Measurements from ENCODE around the gene TADA1. TPM values are rescaled to one million over a fixed set of nuclear protein-coding genes. Genes with fewer than 3 reads are reported as not detected.
A peak's percentile ranks its signal among the peaks of the same experiment; 100 is the strongest.
"Not testable (repeated sequence)": the region's sequence is repeated elsewhere in the genome, so short reads cannot be mapped to it uniquely, and the experiment has no call there.

Gene TADA1
- total RNA-seq, 1 donor from 2014 or later: 8.9 TPM

DNA sequence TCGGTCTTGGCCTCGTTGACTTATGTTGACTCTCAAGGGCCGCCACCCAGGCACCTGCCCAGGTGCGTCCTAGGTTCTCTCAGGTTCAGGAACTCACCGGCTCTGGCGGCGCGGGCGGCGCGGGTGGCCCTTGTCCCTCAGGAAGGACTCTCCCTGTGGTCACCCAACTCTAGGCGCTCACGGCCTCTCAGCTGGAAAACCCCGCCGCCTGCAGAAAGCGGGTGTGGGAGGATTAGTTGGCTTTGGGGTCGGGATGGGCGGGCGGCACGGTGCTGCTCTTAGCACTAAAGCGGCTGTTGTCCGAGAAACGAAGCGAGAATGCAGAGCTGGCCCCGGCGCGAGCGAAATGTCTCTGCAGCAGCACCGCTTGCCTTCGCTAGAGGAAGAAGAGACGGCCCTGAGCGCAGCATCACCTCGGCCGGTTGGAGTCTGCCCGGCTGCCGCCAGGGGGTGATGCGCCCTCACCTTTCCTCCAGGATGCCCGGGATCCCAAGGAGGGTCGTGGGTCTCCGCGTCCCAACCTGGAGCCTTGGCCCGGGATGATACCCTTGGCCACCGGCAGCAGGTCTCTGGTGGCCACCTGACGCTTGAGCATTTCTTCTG, 8.1 kb upstream of the TADA1 start:
- H3K4me1 Mint-ChIP-seq (ENCODE audit: low read depth): no peaks in the 10 kb centered on the region
- H3K9me3 Mint-ChIP-seq (ENCODE audit: low read depth): no peaks in the 10 kb centered on the region
- H3K4me3 Mint-ChIP-seq (ENCODE audit: unreplicated experiment): no peak overlapping the region
- TF ChIP-seq, protein P1, sequence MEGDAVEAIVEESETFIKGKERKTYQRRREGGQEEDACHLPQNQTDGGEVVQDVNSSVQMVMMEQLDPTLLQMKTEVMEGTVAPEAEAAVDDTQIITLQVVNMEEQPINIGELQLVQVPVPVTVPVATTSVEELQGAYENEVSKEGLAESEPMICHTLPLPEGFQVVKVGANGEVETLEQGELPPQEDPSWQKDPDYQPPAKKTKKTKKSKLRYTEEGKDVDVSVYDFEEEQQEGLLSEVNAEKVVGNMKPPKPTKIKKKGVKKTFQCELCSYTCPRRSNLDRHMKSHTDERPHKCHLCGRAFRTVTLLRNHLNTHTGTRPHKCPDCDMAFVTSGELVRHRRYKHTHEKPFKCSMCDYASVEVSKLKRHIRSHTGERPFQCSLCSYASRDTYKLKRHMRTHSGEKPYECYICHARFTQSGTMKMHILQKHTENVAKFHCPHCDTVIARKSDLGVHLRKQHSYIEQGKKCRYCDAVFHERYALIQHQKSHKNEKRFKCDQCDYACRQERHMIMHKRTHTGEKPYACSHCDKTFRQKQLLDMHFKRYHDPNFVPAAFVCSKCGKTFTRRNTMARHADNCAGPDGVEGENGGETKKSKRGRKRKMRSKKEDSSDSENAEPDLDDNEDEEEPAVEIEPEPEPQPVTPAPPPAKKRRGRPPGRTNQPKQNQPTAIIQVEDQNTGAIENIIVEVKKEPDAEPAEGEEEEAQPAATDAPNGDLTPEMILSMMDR (IDR thresholded peaks at IDR 0.05): peak; percentile 81
- peaks cover 2% of the 10 kb centered on the region for H3K36me3 Mint-ChIP-seq (ENCODE audit: low read depth)
- DNase-seq (ENCODE audit: low spot score): no peak
- no peak overlapping the region for H3K27ac Mint-ChIP-seq (ENCODE audit: unreplicated experiment)
- H3K27me3 Mint-ChIP-seq (ENCODE audit: low read depth): peaks cover 38% of the 10 kb centered on the region

DNA sequence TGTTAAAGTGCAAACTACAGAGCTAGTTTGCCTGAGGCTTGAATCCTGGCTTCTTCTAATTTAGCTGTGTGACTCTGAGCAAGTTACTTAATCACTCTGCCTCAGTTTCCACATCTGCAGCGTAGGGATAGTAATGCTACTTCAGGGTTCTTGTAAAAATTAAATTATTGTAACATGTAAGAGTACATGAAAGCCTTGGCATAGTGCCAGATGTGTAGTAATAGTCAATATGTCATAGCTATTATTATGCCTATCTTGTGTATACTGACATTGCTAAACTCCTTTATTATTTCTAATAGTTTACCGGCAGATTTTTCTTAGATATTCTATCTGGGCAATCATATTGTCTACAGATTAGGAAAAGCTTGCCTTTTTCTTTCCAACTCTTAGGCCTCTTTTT, 6.8 kb upstream of the TADA1 start:
- Mint-ChIP-seq H3K4me1 (ENCODE audit: low read depth) (no peaks in the 10 kb centered on the region), H3K4me3 (ENCODE audit: unreplicated experiment) (no peak overlapping the region), H3K27ac (ENCODE audit: unreplicated experiment) (no peak overlapping the region), H3K27me3 (ENCODE audit: low read depth) (peaks cover 35% of the 10 kb centered on the region), H3K9me3 (ENCODE audit: low read depth) (no peaks in the 10 kb centered on the region), H3K36me3 (ENCODE audit: low read depth) (peaks cover 2% of the 10 kb centered on the region)
- DNase-seq (ENCODE audit: low spot score): no peak
- TF ChIP-seq, protein P1 (IDR thresholded peaks at IDR 0.05): no peak

DNA sequence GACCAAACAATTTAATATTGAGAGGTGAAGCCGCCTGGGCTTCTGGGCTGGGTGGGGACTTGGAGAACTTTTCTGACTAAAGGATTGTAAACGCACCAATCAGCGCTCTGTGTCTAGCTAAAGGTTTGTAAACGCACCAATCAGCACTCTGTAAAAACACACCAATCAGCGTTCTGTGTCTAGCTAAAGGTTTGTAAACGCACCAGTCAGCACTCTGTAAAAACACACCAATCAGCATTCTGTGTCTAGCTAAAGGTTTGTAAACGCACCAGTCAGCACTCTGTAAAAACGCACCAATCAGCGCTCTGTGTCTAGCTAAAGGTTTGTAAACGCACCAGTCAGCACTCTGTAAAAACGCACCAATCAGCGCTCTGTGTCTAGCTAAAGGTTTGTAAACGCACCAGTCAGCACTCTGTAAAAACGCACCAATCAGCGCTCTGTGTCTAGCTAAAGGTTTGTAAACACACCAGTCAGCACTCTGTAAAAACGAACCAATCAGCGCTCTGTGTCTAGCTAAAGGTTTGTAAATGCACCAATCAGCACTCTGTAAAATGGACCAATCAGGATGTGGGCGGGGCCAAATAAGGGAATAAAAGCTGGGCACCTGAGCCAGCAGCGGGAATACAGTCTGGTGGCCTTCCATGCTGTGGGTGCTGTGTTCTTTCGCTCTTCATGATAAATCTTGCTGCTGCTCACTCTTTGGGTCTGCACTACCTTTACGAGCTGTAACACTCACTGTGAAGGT, 2.3 kb upstream of the TADA1 start:
- not testable (repeated sequence) for DNase-seq (ENCODE audit: low spot score); H3K36me3 Mint-ChIP-seq (ENCODE audit: low read depth); H3K9me3 Mint-ChIP-seq (ENCODE audit: low read depth); H3K4me3 Mint-ChIP-seq (ENCODE audit: unreplicated experiment); H3K27me3 Mint-ChIP-seq (ENCODE audit: low read depth); H3K27ac Mint-ChIP-seq (ENCODE audit: unreplicated experiment)
- H3K4me1 Mint-ChIP-seq (ENCODE audit: low read depth): peaks cover 23% of the 10 kb centered on the region

DNA sequence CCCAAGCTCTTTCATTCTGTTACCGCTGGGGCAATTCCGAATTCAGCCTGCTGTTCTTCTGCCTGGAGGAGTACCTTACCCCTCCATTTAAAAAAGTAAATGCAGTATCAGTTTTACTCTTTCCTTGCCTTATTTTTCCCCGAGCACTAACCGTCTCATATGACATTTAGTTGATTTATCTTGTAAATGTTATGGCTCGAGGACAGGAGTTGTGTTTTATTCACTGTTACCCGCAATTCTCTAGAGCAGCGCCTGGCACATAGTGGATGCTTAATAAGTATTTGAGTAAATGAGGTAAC, 425 bp upstream of the TADA1 start:
- no peaks in the 10 kb centered on the region for H3K9me3 Mint-ChIP-seq (ENCODE audit: low read depth)
- peaks cover 2% of the 10 kb centered on the region for H3K36me3 Mint-ChIP-seq (ENCODE audit: low read depth)
- TF ChIP-seq, protein P1 (IDR thresholded peaks at IDR 0.05): peak; percentile 54
- no peak for DNase-seq (ENCODE audit: low spot score)
- H3K4me1 Mint-ChIP-seq (ENCODE audit: low read depth): peaks cover 29% of the 10 kb centered on the region
- peak overlapping the region; percentile 97 for H3K27ac Mint-ChIP-seq (ENCODE audit: unreplicated experiment)
- peaks cover 1% of the 10 kb centered on the region for H3K27me3 Mint-ChIP-seq (ENCODE audit: low read depth)
- peak overlapping the region; percentile 92 for H3K4me3 Mint-ChIP-seq (ENCODE audit: unreplicated experiment)

DNA sequence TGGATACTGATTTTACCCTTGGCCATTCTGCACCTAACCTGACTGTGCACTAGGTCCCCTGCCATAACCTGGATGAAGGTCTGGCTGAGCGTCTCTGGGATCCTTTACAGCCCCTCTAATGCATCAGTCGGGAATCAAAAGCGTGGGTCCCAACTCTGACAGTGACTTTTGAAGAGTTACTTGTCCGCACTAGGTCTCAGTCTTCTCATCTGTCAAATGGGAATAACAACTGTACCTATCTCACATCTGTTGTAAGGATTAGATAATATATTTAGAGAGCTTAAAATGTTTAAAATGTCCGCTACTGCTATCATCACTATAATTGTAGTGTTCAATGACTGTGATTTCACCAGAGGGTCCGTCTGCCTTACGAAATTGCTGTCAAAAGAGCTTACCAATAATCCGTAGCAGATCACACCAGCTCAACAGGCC, 746 bp downstream of the TADA1 start:
- Mint-ChIP-seq H3K4me3 (ENCODE audit: unreplicated experiment) (peak overlapping the region; percentile 92), H3K27me3 (ENCODE audit: low read depth) (no peaks in the 10 kb centered on the region), H3K27ac (ENCODE audit: unreplicated experiment) (peak overlapping the region; percentile 79), H3K4me1 (ENCODE audit: low read depth) (peaks cover 36% of the 10 kb centered on the region), H3K9me3 (ENCODE audit: low read depth) (no peaks in the 10 kb centered on the region), H3K36me3 (ENCODE audit: low read depth) (peaks cover 2% of the 10 kb centered on the region)
- TF ChIP-seq, protein P1 (IDR thresholded peaks at IDR 0.05): no peak
- DNase-seq (ENCODE audit: low spot score): no peak

DNA sequence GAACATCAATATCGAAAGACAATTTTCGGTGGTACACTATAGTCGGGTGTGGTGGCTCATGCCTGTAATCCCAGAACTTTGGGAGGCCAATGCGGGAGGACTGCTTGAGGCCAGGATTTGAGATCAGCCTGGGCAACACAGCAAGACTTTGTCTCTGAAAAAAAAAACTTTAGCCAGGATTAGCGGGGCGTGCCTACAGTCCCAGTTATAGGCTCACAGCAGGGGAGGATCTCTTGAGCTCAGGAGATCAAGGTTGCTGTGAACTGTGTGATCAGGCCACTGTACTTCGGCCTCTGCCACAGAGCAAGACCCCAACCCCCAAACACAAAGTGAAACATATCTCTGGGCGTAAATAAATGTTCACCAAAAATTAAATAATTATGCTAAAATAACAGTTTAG, 1.6 kb downstream of the TADA1 start:
- no peak overlapping the region for H3K4me3 Mint-ChIP-seq (ENCODE audit: unreplicated experiment)
- peaks cover 2% of the 10 kb centered on the region for H3K36me3 Mint-ChIP-seq (ENCODE audit: low read depth)
- no peaks in the 10 kb centered on the region for H3K27me3 Mint-ChIP-seq (ENCODE audit: low read depth)
- no peaks in the 10 kb centered on the region for H3K9me3 Mint-ChIP-seq (ENCODE audit: low read depth)
- TF ChIP-seq, protein P1 (IDR thresholded peaks at IDR 0.05): no peak
- H3K4me1 Mint-ChIP-seq (ENCODE audit: low read depth): peaks cover 39% of the 10 kb centered on the region
- H3K27ac Mint-ChIP-seq (ENCODE audit: unreplicated experiment): no peak overlapping the region
- no peak for DNase-seq (ENCODE audit: low spot score)

All from chondrocyte (in vitro differentiated cells).